ENCODE data around the gene COL4A6.

GRCh38 chrX:108224727-108225621, 213.2 kb downstream of the COL4A6 start:
- TF ChIP-seq CTCF (IDR thresholded peaks at IDR 0.05; ENCODE audit: low read length), result peak; percentile 69
- no peak for TF ChIP-seq EZH2 (optimal IDR thresholded peaks at IDR 0.05; ENCODE audit: low read depth, low read length)
- no peak for TF ChIP-seq EZH2phosphoT487 (IDR thresholded peaks at IDR 0.05; ENCODE audit: low read length)
